ENCODE results near the gene DGKZ.
A peak's percentile ranks its signal among the peaks of the same experiment; 100 is the strongest.

Gene DGKZ

DNA sequence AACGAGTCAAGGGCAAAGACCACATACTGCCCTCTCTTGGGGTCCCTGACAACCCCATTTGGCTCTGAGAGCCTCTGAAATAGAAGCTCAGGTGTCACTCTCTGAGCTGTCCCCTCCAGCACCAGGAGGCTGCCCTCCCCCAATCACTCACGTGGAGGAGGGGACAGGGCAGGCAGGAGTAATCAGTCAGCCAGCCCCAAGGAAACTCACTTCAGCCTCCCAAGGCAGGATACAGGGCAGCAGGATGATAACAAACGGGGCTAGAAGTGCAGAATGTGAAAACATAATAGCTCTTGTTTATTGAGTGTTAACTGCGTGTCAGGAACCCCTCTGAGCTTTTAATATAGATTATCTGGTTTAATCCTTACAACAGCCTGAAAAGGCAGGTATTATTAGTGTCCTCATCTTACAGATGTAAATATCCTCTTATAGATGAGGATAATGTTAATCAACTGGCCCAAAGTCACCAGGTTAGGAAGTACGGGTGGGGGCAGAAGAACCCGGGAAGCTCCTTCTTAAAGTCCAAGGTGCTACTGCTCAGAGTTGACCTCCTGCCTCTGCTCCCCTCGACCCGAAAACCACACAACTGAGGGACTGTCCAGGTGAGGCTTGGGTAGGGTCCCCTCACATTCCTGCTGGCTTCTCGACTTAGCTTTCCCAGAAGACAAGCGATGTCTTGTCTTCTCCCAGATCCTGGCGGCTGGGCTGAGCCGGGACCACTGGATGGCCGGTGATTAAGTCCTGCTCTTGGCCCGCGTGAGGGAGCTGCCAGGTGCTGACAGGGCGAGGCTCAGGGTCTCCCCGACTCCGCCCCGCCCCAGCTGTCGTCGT is 41.6 kb downstream of the DGKZ start:
- no peak overlapping the region for H3K9ac ChIP-seq (ENCODE audit: low read depth, low read length)
- H3K27me3 ChIP-seq (ENCODE audit: control insufficient read depth, insufficient read depth, low read length), result peaks cover 35% of the 10 kb centered on the region
- H3K4me1 ChIP-seq (ENCODE audit: control insufficient read depth, insufficient read depth, low read length), result peaks cover 24% of the 10 kb centered on the region
- no peaks in the 10 kb centered on the region for H3K36me3 ChIP-seq (ENCODE audit: insufficient read depth, low read length)
- H3K9me3 ChIP-seq (replicated peaks; ENCODE audit: low read length), result no peaks in the 10 kb centered on the region
- peak overlapping the region; percentile 99 for H3K4me2 ChIP-seq (ENCODE audit: low read length)
- peak overlapping the region; percentile 72 for H3K4me3 ChIP-seq (ENCODE audit: low read length)

DNA sequence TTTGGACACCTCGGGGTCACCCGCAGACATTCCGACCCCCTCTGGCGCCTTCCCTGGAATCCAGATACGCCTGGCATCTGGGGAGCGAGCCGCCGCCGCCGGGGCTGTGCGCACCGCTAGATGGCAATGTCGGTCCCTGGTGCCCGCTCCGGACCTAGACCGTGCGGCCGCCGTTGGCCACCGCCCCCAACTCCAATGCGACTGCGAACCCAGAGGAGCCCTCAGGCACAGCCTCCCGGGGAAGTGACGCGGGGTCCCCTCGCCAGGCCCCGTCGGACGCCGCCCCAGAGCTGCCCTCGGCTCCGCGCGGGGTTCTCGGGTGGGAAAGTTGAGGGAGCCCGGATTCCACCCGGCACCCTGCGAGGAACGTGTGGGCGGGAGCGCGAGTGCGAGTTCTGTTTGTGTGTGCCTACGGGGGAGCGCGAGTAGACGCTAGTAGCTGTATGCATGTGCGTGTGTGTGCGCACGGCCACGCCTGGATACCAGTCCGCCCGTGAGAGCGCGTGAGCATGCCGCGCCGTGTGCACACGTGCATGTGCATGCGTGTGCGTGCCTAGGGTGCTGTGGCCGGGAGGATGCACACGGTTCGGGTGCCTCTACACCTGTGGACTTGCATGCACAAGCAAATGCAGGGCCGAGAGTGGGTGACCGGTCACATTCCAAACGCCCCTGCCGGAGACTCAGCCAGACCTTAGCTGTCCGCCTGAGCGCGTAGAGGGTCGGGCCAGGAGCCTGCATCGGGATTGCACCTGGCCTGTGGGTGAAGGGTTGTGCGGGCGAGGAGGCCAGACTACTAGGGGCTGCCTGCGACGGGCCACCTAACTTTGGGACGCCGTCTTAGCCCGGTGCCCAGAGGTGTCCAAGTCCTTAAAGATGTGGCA is 42.4 kb downstream of the DGKZ start:
- Histone ChIP-seq H3K4me2 (ENCODE audit: low read length) (peak overlapping the region; percentile 99), H3K36me3 (ENCODE audit: insufficient read depth, low read length) (no peaks in the 10 kb centered on the region), H3K9me3 (replicated peaks; ENCODE audit: low read length) (no peaks in the 10 kb centered on the region), H3K4me1 (ENCODE audit: control insufficient read depth, insufficient read depth, low read length) (peaks cover 24% of the 10 kb centered on the region), H3K4me3 (ENCODE audit: low read length) (peak overlapping the region; percentile 72), H3K9ac (ENCODE audit: low read depth, low read length) (no peak overlapping the region), H3K27me3 (ENCODE audit: control insufficient read depth, insufficient read depth, low read length) (peaks cover 35% of the 10 kb centered on the region)

DNA sequence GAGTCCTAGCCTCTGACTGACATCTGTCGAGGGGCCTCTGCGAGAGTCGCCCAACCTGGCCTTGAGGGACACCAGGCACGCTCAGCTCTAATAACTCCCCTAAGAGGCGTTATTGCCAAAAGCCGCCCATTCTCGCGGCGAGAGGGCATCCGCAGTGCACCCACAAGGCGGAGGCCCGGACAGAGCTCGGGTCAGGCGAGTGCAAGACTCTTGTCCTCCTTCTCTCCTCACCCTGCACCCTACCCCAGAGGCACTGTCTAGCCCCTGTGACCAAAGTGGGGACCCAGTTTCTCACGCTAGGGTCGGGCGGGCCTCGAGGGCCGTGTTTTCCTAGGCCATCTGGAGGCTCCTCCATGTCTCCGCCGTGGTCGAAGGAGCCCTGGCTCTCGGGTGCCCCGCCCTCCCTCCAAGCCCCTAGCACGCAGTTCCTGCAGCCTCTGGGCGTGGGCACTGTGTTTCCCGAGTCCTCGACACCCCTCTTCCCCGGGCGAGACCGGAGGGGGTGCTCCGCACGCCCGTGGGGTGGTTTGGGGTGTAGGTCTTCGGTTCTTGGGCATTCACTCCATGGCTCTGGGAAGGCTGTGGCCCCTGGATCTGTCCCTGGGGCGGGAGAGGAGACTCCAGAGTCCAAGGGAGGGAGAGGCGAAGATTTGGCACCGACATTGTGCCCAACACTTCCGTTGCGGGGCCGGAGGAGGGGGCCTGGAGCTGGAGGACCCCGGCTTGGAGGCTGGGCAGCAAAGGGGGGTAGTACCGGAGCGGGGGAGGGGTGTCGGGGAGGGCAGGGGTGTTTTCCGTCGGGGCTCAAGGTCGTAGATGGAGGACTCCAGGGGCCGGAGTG is 43.3 kb downstream of the DGKZ start:
- Histone ChIP-seq H3K9me3 (replicated peaks; ENCODE audit: low read length) (no peaks in the 10 kb centered on the region), H3K36me3 (ENCODE audit: insufficient read depth, low read length) (no peaks in the 10 kb centered on the region), H3K27me3 (ENCODE audit: control insufficient read depth, insufficient read depth, low read length) (peaks cover 35% of the 10 kb centered on the region), H3K4me3 (ENCODE audit: low read length) (peak overlapping the region; percentile 72), H3K9ac (ENCODE audit: low read depth, low read length) (no peak overlapping the region), H3K4me1 (ENCODE audit: control insufficient read depth, insufficient read depth, low read length) (peaks cover 24% of the 10 kb centered on the region), H3K4me2 (ENCODE audit: low read length) (peak overlapping the region; percentile 99)

DNA sequence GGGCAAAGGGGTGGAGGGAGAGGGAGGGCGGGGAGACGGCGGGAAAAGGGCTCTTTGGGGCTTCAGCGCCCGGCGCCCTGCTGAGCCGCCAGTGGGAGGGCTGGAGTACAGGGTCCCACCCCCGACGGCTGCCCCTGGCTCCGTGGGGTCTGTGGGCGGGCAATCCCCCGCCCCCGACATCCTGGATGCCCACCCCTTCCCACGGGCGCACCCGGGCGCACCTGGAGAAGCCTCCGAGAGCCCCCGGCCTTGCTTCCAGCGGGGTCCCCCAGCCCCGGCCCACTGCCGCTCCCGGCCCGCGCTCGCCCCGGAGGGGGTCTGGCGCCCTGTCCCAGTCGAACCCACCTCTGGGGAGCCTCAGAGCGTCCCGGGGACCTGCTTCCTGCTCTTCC is 43.9 kb downstream of the DGKZ start:
- Histone ChIP-seq H3K4me3 (ENCODE audit: low read length) (peak overlapping the region; percentile 70), H3K9me3 (replicated peaks; ENCODE audit: low read length) (no peaks in the 10 kb centered on the region), H3K4me2 (ENCODE audit: low read length) (peak overlapping the region; percentile 99), H3K4me1 (ENCODE audit: control insufficient read depth, insufficient read depth, low read length) (peaks cover 24% of the 10 kb centered on the region), H3K9ac (ENCODE audit: low read depth, low read length) (no peak overlapping the region), H3K27me3 (ENCODE audit: control insufficient read depth, insufficient read depth, low read length) (peaks cover 35% of the 10 kb centered on the region), H3K36me3 (ENCODE audit: insufficient read depth, low read length) (peaks cover 4% of the 10 kb centered on the region)

GRCh38 chr11:46391578-46392420 is 44.5 kb downstream of the DGKZ start, which contains the start of gene CHRM4:
TSS of gene CHRM4 (minus strand) at chr11:46391776. CDS start at chr11:46386557, 5,219 bp downstream.
- no peak within 1 kb of the TSS for H3K9ac ChIP-seq (ENCODE audit: low read depth, low read length)
- H3K36me3 ChIP-seq (ENCODE audit: insufficient read depth, low read length), result peaks cover 8% of the 10 kb centered on the region
- H3K4me1 ChIP-seq (ENCODE audit: control insufficient read depth, insufficient read depth, low read length), result peaks cover 24% of the 10 kb centered on the region
- H3K27me3 ChIP-seq (ENCODE audit: control insufficient read depth, insufficient read depth, low read length), result peaks cover 35% of the 10 kb centered on the region
- peak within 1 kb of the TSS; percentile 70 for H3K4me3 ChIP-seq (ENCODE audit: low read length)
- H3K9me3 ChIP-seq (replicated peaks; ENCODE audit: low read length), result no peaks in the 10 kb centered on the region
- peak within 1 kb of the TSS; percentile 99 for H3K4me2 ChIP-seq (ENCODE audit: low read length)

GRCh38 chr11:46392421-46393230 is 45.4 kb downstream of the DGKZ start:
- peaks cover 24% of the 10 kb centered on the region for H3K4me1 ChIP-seq (ENCODE audit: control insufficient read depth, insufficient read depth, low read length)
- H3K4me2 ChIP-seq (ENCODE audit: low read length), result peak overlapping the region; percentile 99
- no peak overlapping the region for H3K9ac ChIP-seq (ENCODE audit: low read depth, low read length)
- H3K4me3 ChIP-seq (ENCODE audit: low read length), result peak overlapping the region; percentile 70
- H3K36me3 ChIP-seq (ENCODE audit: insufficient read depth, low read length), result peaks cover 15% of the 10 kb centered on the region
- no peaks in the 10 kb centered on the region for H3K9me3 ChIP-seq (replicated peaks; ENCODE audit: low read length)
- H3K27me3 ChIP-seq (ENCODE audit: control insufficient read depth, insufficient read depth, low read length), result peaks cover 31% of the 10 kb centered on the region

DNA sequence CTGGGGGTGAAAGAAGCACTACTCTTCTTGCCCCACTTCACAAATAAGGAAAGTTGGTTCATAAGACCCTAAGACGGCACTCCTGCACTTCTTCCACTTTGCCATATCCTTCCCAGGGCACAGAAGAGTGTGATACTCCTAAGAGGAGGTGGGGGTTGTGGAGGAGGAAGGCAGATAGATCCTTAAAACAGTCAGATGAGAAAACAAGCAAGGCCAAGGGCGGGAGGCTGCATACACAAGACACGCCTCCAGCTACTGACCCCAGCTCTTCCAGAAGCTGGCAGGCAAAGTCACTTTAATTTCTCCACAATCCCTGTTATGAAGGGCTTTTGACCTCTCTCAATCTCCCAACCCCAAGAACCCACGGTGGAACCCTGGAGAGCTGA is 46.0 kb downstream of the DGKZ start:
- H3K9ac ChIP-seq (ENCODE audit: low read depth, low read length), result no peak overlapping the region
- peaks cover 25% of the 10 kb centered on the region for H3K27me3 ChIP-seq (ENCODE audit: control insufficient read depth, insufficient read depth, low read length)
- H3K9me3 ChIP-seq (replicated peaks; ENCODE audit: low read length), result no peaks in the 10 kb centered on the region
- no peak overlapping the region for H3K4me3 ChIP-seq (ENCODE audit: low read length)
- H3K4me1 ChIP-seq (ENCODE audit: control insufficient read depth, insufficient read depth, low read length), result peaks cover 22% of the 10 kb centered on the region
- peak overlapping the region; percentile 99 for H3K4me2 ChIP-seq (ENCODE audit: low read length)
- H3K36me3 ChIP-seq (ENCODE audit: insufficient read depth, low read length), result peaks cover 21% of the 10 kb centered on the region

GRCh38 chr11:46393759-46394158 is 46.5 kb downstream of the DGKZ start:
- Histone ChIP-seq H3K4me1 (ENCODE audit: control insufficient read depth, insufficient read depth, low read length) (peaks cover 22% of the 10 kb centered on the region), H3K36me3 (ENCODE audit: insufficient read depth, low read length) (peaks cover 21% of the 10 kb centered on the region), H3K27me3 (ENCODE audit: control insufficient read depth, insufficient read depth, low read length) (peaks cover 20% of the 10 kb centered on the region), H3K9ac (ENCODE audit: low read depth, low read length) (no peak overlapping the region), H3K9me3 (replicated peaks; ENCODE audit: low read length) (no peaks in the 10 kb centered on the region), H3K4me2 (ENCODE audit: low read length) (no peak overlapping the region), H3K4me3 (ENCODE audit: low read length) (no peak overlapping the region)

DNA sequence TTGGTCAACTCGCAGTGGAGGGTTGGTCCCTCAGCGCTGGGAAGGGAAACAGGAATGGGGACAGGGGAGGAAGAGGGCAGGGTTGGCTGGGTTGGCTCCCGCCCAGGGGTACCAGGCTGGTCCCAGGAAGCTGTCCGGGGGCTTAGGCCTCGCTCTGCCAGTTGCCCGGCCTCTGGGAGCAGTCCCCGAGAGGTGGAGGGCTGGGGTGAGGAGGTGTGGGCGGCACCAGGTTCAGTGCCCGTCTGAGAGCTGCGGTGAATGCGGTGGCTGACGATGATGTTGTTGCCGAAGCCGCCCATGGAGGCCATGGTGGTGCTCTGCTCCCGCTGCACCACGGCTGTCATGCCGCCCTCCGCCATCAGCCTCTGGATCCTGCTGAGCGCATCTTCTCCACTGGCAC is 50.3 kb downstream of the DGKZ start:
- H3K9ac ChIP-seq (ENCODE audit: low read depth, low read length), result no peak overlapping the region
- H3K9me3 ChIP-seq (replicated peaks; ENCODE audit: low read length), result no peaks in the 10 kb centered on the region
- H3K27me3 ChIP-seq (ENCODE audit: control insufficient read depth, insufficient read depth, low read length), result no peaks in the 10 kb centered on the region
- H3K4me1 ChIP-seq (ENCODE audit: control insufficient read depth, insufficient read depth, low read length), result peaks cover 3% of the 10 kb centered on the region
- H3K36me3 ChIP-seq (ENCODE audit: insufficient read depth, low read length), result peaks cover 21% of the 10 kb centered on the region
- H3K4me3 ChIP-seq (ENCODE audit: low read length), result no peak overlapping the region
- H3K4me2 ChIP-seq (ENCODE audit: low read length), result no peak overlapping the region

Data from skeletal muscle satellite cell (primary cell).